ENCODE data around the gene NFIB. TPM values are rescaled to one million over a fixed set of nuclear protein-coding genes. Genes with fewer than 3 reads are reported as not detected.

Gene NFIB
- total RNA-seq, 1 experiment from 2014 or later = 3.6 TPM

DNA sequence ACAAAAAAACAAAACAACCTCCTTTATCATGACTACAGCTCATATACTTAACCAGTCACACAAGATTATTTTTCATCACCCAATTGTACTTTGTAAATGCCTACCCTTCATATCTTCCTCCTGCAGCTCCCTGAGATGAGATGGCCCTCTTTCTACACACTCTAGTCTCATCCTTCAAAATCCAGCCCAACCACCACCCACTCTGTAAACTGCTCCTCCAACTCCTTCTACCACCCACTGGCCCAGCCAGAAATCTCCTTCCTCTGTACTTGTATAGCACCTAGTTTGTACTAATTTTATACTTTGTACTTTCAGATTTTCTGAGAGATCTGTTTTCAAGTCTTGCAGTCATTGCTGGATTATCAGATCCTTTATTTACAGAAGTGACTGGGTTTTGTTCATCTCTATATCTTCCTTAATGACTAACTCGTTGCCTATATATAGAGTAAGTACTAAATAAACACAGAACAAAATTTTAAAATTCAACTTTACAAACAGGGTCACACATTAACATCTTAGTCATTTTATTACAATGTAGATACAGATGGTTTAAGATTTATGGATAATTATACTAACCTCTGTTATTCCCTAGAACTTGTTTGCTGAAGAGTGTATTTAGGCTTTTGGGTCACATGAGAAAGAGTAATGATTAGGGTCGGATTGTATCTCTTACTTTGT is 155.7 kb downstream of the NFIB start:
- Histone ChIP-seq H3K4me2 (ENCODE audit: low read depth, low read length, poor library complexity, severe bottlenecking) (no peak overlapping the region), H3K79me2 (ENCODE audit: low read length) (no peaks in the 10 kb centered on the region), H3K4me1 (ENCODE audit: low read length) (no peaks in the 10 kb centered on the region), H3K9me2 (replicated peaks; ENCODE audit: insufficient read depth, low read length) (no peaks in the 10 kb centered on the region), H3K9ac (ENCODE audit: low read length) (no peak overlapping the region), H3K4me3 (ENCODE audit: low read length) (no peak overlapping the region), H3K27ac (ENCODE audit: low read length) (no peak overlapping the region), H3K36me3 (ENCODE audit: insufficient read depth, low read length) (no peaks in the 10 kb centered on the region), H3K27me3 (ENCODE audit: low read length) (no peaks in the 10 kb centered on the region), H4K20me1 (ENCODE audit: insufficient read depth, low read depth, low read length) (no peaks in the 10 kb centered on the region), H2AFZ (ENCODE audit: low read length) (no peak overlapping the region), H3K9me3 (ENCODE audit: low read length) (no peaks in the 10 kb centered on the region)
- DNase-seq = no peak

DNA sequence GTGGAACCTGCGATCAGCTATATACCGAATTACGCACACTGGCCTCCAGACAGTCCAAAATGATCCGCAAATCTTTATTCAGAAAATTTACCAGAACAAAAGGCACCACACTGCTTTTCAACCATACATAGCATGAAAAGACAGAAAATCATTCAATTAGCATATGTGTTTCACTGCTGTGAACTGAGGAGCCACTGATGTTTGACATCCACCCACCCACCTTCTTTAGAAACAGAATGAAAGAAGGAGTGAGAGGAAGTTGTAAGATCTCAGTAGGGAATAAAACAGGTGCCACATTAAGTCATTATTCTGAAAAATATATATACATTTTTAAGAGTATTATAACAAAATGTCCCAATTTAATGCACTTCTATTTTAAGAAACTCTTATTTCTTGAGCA is 156.8 kb downstream of the NFIB start:
- Histone ChIP-seq H3K79me2 (ENCODE audit: low read length) (no peaks in the 10 kb centered on the region), H3K9me2 (replicated peaks; ENCODE audit: insufficient read depth, low read length) (no peaks in the 10 kb centered on the region), H3K4me3 (ENCODE audit: low read length) (no peak overlapping the region), H4K20me1 (ENCODE audit: insufficient read depth, low read depth, low read length) (no peaks in the 10 kb centered on the region), H3K9me3 (ENCODE audit: low read length) (no peaks in the 10 kb centered on the region), H3K9ac (ENCODE audit: low read length) (no peak overlapping the region), H3K27me3 (ENCODE audit: low read length) (no peaks in the 10 kb centered on the region), H3K36me3 (ENCODE audit: insufficient read depth, low read length) (no peaks in the 10 kb centered on the region), H3K27ac (ENCODE audit: low read length) (no peak overlapping the region), H2AFZ (ENCODE audit: low read length) (no peak overlapping the region), H3K4me1 (ENCODE audit: low read length) (no peaks in the 10 kb centered on the region), H3K4me2 (ENCODE audit: low read depth, low read length, poor library complexity, severe bottlenecking) (no peak overlapping the region)
- DNase-seq = no peak

DNA sequence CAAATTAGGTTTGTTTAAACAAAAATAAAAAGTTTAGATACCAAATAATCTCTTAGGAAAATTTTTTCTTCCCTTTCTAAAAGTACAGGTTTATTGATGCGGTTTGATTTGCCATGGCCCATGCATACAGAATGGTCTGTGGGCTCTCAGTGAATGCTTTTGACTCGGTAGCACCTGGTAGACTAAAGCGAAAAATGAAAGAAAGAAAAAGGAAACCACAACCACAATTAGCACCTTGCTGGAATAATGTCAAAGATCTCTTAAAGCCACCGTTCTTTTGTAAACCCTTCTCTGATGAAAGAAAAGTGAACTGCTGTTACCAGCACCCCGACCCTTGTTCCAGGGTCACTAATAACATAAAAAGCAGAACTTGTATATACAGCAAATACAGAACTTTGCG is 157.9 kb downstream of the NFIB start:
- Histone ChIP-seq H3K79me2 (ENCODE audit: low read length) (no peaks in the 10 kb centered on the region), H3K36me3 (ENCODE audit: insufficient read depth, low read length) (no peaks in the 10 kb centered on the region), H3K9me3 (ENCODE audit: low read length) (no peaks in the 10 kb centered on the region), H3K4me2 (ENCODE audit: low read depth, low read length, poor library complexity, severe bottlenecking) (no peak overlapping the region), H3K9me2 (replicated peaks; ENCODE audit: insufficient read depth, low read length) (no peaks in the 10 kb centered on the region), H3K27ac (ENCODE audit: low read length) (no peak overlapping the region), H3K9ac (ENCODE audit: low read length) (no peak overlapping the region), H3K27me3 (ENCODE audit: low read length) (no peaks in the 10 kb centered on the region), H3K4me3 (ENCODE audit: low read length) (no peak overlapping the region), H2AFZ (ENCODE audit: low read length) (no peak overlapping the region), H4K20me1 (ENCODE audit: insufficient read depth, low read depth, low read length) (no peaks in the 10 kb centered on the region), H3K4me1 (ENCODE audit: low read length) (no peaks in the 10 kb centered on the region)
- DNase-seq = no peak

DNA sequence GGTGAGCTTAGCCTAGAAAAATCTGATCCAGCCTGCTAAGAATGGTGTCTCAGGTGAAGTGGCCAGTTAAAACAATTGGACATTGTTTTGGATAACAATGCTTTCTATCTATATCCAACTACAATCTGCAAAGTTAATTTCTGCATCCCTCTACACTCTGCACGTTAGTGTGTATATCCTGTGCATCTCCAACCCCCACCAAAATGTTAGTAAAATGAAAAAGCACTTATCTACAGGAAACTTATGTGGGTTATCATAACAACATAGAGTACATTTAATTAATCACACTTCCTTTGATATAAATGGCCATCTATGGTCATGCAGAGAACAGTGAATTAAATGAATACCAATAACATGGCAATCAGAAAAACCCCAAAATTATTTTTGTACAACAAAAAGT is 158.7 kb downstream of the NFIB start:
- no peaks in the 10 kb centered on the region for H3K9me2 ChIP-seq (replicated peaks; ENCODE audit: insufficient read depth, low read length)
- no peaks in the 10 kb centered on the region for H3K9me3 ChIP-seq (ENCODE audit: low read length)
- no peaks in the 10 kb centered on the region for H4K20me1 ChIP-seq (ENCODE audit: insufficient read depth, low read depth, low read length)
- DNase-seq = no peak
- H3K27ac ChIP-seq (ENCODE audit: low read length) = no peak overlapping the region
- no peak overlapping the region for H3K9ac ChIP-seq (ENCODE audit: low read length)
- H3K4me2 ChIP-seq (ENCODE audit: low read depth, low read length, poor library complexity, severe bottlenecking) = no peak overlapping the region
- no peaks in the 10 kb centered on the region for H3K79me2 ChIP-seq (ENCODE audit: low read length)
- H3K27me3 ChIP-seq (ENCODE audit: low read length) = no peaks in the 10 kb centered on the region
- H3K36me3 ChIP-seq (ENCODE audit: insufficient read depth, low read length) = no peaks in the 10 kb centered on the region
- H3K4me1 ChIP-seq (ENCODE audit: low read length) = no peaks in the 10 kb centered on the region
- no peak overlapping the region for H3K4me3 ChIP-seq (ENCODE audit: low read length)
- no peak overlapping the region for H2AFZ ChIP-seq (ENCODE audit: low read length)

DNA sequence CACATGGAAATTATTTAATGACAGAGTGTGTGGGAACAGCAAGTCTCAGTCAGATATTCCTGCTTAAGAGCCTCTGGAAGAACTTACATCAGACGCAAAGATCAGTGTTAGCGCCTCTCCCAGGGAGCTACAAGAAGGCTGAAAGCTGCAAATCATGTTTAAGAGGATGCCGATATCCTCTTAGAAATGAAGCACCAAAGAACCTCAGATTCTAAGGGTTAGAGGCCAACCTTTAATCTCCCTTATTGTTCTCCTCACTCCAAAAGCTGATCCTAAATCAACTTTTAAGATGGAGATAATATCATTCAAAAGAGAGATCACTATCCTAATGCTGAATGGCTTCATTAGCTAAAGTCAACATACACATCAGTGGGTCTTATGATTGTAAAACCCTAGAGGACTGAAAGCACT is 160.6 kb downstream of the NFIB start:
- no peak overlapping the region for H3K9ac ChIP-seq (ENCODE audit: low read length)
- no peaks in the 10 kb centered on the region for H3K4me1 ChIP-seq (ENCODE audit: low read length)
- H4K20me1 ChIP-seq (ENCODE audit: insufficient read depth, low read depth, low read length) = no peaks in the 10 kb centered on the region
- H3K4me3 ChIP-seq (ENCODE audit: low read length) = no peak overlapping the region
- H3K27ac ChIP-seq (ENCODE audit: low read length) = no peak overlapping the region
- H3K9me3 ChIP-seq (ENCODE audit: low read length) = no peaks in the 10 kb centered on the region
- H3K79me2 ChIP-seq (ENCODE audit: low read length) = no peaks in the 10 kb centered on the region
- H3K36me3 ChIP-seq (ENCODE audit: insufficient read depth, low read length) = no peaks in the 10 kb centered on the region
- no peaks in the 10 kb centered on the region for H3K9me2 ChIP-seq (replicated peaks; ENCODE audit: insufficient read depth, low read length)
- no peaks in the 10 kb centered on the region for H3K27me3 ChIP-seq (ENCODE audit: low read length)
- no peak overlapping the region for H2AFZ ChIP-seq (ENCODE audit: low read length)
- DNase-seq = no peak
- no peak overlapping the region for H3K4me2 ChIP-seq (ENCODE audit: low read depth, low read length, poor library complexity, severe bottlenecking)

GRCh38 chr9:14151451-14151850 is 162.5 kb downstream of the NFIB start:
- H3K4me3 ChIP-seq (ENCODE audit: low read length) = no peak overlapping the region
- H3K27me3 ChIP-seq (ENCODE audit: low read length) = no peaks in the 10 kb centered on the region; the same call in 1 of the 2 replicates
- no peaks in the 10 kb centered on the region for H4K20me1 ChIP-seq (ENCODE audit: insufficient read depth, low read depth, low read length)
- H3K4me2 ChIP-seq (ENCODE audit: low read depth, low read length, poor library complexity, severe bottlenecking) = no peak overlapping the region
- no peak overlapping the region for H3K27ac ChIP-seq (ENCODE audit: low read length)
- H3K4me1 ChIP-seq (ENCODE audit: low read length) = no peaks in the 10 kb centered on the region
- no peaks in the 10 kb centered on the region for H3K79me2 ChIP-seq (ENCODE audit: low read length)
- no peaks in the 10 kb centered on the region for H3K9me3 ChIP-seq (ENCODE audit: low read length)
- no peak for DNase-seq
- H3K9ac ChIP-seq (ENCODE audit: low read length) = no peak overlapping the region
- H2AFZ ChIP-seq (ENCODE audit: low read length) = no peak overlapping the region
- H3K36me3 ChIP-seq (ENCODE audit: insufficient read depth, low read length) = no peaks in the 10 kb centered on the region
- no peaks in the 10 kb centered on the region for H3K9me2 ChIP-seq (replicated peaks; ENCODE audit: insufficient read depth, low read length)

- no peak for DNase-seq
- Histone ChIP-seq H3K4me1 (ENCODE audit: low read length) (no peaks in the 10 kb centered on the region), H3K4me3 (ENCODE audit: low read length) (no peak overlapping the region), H3K9me3 (ENCODE audit: low read length) (no peaks in the 10 kb centered on the region), H3K79me2 (ENCODE audit: low read length) (no peaks in the 10 kb centered on the region), H2AFZ (ENCODE audit: low read length) (no peak overlapping the region), H4K20me1 (ENCODE audit: insufficient read depth, low read depth, low read length) (no peaks in the 10 kb centered on the region), H3K27me3 (ENCODE audit: low read length) (no peaks in the 10 kb centered on the region; the same call in 1 of the 2 replicates), H3K36me3 (ENCODE audit: insufficient read depth, low read length) (no peaks in the 10 kb centered on the region), H3K27ac (ENCODE audit: low read length) (no peak overlapping the region), H3K9me2 (replicated peaks; ENCODE audit: insufficient read depth, low read length) (no peaks in the 10 kb centered on the region), H3K9ac (ENCODE audit: low read length) (no peak overlapping the region), H3K4me2 (ENCODE audit: low read depth, low read length, poor library complexity, severe bottlenecking) (no peak overlapping the region)
Observed at GRCh38 chr9:14148501-14149103, 165.3 kb downstream of the NFIB start.

GRCh38 chr9:14147738-14148137 is 166.2 kb downstream of the NFIB start:
- Histone ChIP-seq H3K79me2 (ENCODE audit: low read length) (no peaks in the 10 kb centered on the region), H3K4me3 (ENCODE audit: low read length) (no peak overlapping the region), H3K27me3 (ENCODE audit: low read length) (no peaks in the 10 kb centered on the region; the same call in 1 of the 2 replicates), H4K20me1 (ENCODE audit: insufficient read depth, low read depth, low read length) (no peaks in the 10 kb centered on the region), H3K36me3 (ENCODE audit: insufficient read depth, low read length) (no peaks in the 10 kb centered on the region), H3K9ac (ENCODE audit: low read length) (no peak overlapping the region), H3K4me1 (ENCODE audit: low read length) (no peaks in the 10 kb centered on the region), H2AFZ (ENCODE audit: low read length) (no peak overlapping the region), H3K4me2 (ENCODE audit: low read depth, low read length, poor library complexity, severe bottlenecking) (no peak overlapping the region), H3K9me3 (ENCODE audit: low read length) (no peaks in the 10 kb centered on the region), H3K27ac (ENCODE audit: low read length) (no peak overlapping the region), H3K9me2 (replicated peaks; ENCODE audit: insufficient read depth, low read length) (no peaks in the 10 kb centered on the region)
- DNase-seq = no peak
